ENCODE measurements around the gene TCHP.
"Not testable (repeated sequence)": the region's sequence is repeated elsewhere in the genome, so short reads cannot be mapped to it uniquely, and the experiment has no call there.

The TCHP gene

DNA sequence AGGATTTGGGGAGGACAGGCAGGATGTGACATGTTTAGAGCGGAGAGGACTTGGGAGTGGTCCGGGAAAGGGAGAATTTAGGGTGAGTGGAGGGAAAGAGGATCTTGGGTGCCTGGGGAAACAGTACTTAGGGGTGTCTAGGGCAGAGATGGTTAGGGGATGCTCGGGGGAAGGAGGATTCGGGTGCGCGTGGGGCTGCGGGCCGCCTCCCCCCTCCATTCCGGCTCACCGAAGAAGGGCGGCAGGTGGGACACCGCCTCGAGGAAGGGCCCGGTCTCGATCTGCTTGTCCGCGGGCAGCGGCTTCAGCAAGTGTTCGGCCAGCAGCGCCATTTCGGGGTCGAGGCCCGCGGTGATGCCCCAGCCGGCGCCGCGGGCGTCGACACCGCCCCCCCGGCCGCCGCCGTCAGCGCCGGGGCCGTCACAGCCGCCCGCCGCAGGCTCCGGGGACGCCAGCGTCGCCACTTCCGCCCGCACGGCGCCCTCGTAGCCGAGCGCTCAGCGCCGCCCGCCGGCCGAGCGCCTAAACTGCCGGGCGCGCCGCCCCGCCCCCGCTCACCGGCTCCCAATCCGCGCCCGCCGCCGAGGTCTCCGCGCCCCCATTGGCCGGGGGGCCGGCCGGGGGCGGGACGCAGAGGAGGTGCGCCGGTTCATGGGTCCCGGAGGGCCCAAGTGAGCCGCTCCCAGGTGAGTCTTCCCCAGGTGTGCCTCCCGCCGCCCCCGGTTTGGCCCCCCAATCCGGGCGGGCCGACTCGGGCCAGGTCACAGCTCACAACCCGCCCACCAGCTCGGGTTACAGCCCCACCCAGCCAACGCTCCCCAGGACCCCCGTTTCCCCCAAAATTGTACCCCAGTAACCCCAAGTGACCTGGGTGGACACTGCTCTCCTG is 19.8 kb upstream of the TCHP start, which contains the start of gene GLTP:
Gene GLTP (minus strand): TSS at position 499 of the 889 bp plus-strand sequence. CDS start 167 bp downstream, at position 332.
- DNase-seq, result peak; percentile 65 to 82

DNA sequence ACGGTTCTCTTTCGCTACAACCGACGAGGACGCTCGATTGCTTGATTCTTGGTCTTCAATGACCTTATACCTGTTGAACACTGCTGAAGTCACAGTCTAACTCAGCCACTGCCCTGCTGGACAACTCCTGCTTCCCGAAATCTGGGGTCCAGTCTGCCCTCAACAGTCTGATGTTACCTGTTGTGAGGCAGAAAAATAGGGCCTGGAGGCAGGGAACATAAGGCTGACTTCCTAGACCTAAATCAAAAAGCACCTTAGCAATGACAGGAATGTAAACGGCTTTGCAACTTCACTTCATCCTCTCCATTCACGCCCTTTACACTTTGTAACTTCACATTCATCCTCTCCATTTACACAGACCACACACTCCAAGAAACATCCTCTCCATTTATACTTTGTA is 19.1 kb upstream of the TCHP start:
- no peak for DNase-seq

- no peak for DNase-seq
Observed at GRCh38 chr12:109881752-109882151, 18.3 kb upstream of the TCHP start.

GRCh38 chr12:109883461-109883860 is 16.6 kb upstream of the TCHP start:
- no peak for DNase-seq

- no peak for DNase-seq
Observed at GRCh38 chr12:109885616-109886015, 14.5 kb upstream of the TCHP start.

GRCh38 chr12:109888179-109889020 is 11.7 kb upstream of the TCHP start:
- DNase-seq, result no peak

DNA sequence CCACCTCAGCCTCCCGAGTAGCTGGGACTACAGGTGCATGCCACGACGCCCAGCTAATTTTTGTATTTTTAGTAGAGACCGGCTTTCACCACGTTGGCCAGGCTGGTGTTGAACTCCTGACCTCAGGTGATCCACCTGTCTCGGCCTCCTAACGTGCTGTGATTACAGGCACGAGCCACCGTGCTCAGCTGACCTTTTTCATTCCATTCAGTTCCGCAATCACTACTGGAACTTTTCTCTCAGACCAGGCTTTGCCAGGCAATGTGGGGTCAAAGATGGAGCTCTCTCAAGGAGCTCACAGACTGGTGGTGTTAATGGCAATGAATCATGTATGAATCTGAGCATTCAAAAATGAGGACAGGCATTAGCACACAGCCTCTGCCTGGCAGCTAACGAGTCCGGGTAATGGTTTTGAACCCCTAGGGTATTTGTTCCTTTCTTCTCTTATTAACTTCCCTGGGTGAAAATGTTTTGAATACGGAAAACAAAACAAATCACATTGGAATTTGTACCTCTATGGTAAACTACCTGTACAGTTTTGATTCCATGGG is 9.4 kb upstream of the TCHP start:
- DNase-seq, result no peak

GRCh38 chr12:109891731-109892130 is 8.3 kb upstream of the TCHP start:
- not testable (repeated sequence) for DNase-seq

DNA sequence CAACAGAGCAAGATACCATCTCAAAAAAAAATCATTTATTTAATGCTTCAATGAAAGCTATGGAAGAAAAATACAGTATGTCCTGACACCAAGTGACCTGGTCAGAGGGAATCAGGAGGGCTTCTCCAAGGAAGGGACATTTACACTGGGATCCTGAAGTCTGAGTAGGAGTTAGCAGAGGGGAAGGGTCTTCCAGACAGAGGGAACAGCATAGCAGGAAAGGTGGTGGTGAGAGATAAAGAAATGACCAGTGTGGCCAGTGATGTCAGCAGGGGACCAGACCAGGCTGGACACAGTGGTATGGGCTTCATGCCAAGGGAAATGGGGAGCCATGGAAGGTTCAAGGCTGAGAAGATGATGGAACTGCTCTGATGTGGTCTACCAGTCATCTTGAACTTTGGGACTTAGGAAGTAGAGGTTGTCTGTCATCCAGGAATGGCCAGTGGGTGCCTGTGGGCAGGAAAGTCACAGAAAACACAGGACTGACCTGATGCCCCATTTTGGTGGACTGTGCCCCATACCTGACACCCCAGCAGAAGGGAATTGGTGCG is 7.8 kb upstream of the TCHP start:
- no peak for DNase-seq

GRCh38 chr12:109892748-109893147 is 7.3 kb upstream of the TCHP start:
- DNase-seq, result no peak

GRCh38 chr12:109893261-109893995 is 6.6 kb upstream of the TCHP start:
- no peak for DNase-seq

GRCh38 chr12:109894939-109895338 is 5.1 kb upstream of the TCHP start:
- no peak for DNase-seq

- DNase-seq, result no peak
Observed at GRCh38 chr12:109896188-109896587, 3.9 kb upstream of the TCHP start.

- DNase-seq, result no peak
Observed at GRCh38 chr12:109897029-109897428, 3.0 kb upstream of the TCHP start.

DNA sequence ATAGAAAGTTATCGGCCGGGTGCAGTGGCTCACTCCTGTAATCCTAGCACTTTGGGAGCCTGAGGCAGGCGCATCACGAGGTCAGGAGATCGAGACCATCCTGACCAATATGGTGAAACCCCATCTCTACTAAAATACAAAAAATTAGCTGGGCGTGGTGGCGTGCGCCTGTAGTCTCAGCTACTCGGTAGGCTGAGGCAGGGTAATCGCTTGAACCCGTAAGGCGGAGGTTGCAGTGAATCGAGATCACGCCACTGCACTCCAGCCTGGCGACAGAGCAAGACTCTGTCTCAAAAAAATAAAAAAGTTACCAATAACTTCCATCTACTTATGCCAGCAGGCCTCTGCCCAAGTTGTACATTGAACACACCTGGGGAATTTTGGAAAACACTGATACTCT is 729 bp upstream of the TCHP start:
- not testable (repeated sequence) for DNase-seq

DNA sequence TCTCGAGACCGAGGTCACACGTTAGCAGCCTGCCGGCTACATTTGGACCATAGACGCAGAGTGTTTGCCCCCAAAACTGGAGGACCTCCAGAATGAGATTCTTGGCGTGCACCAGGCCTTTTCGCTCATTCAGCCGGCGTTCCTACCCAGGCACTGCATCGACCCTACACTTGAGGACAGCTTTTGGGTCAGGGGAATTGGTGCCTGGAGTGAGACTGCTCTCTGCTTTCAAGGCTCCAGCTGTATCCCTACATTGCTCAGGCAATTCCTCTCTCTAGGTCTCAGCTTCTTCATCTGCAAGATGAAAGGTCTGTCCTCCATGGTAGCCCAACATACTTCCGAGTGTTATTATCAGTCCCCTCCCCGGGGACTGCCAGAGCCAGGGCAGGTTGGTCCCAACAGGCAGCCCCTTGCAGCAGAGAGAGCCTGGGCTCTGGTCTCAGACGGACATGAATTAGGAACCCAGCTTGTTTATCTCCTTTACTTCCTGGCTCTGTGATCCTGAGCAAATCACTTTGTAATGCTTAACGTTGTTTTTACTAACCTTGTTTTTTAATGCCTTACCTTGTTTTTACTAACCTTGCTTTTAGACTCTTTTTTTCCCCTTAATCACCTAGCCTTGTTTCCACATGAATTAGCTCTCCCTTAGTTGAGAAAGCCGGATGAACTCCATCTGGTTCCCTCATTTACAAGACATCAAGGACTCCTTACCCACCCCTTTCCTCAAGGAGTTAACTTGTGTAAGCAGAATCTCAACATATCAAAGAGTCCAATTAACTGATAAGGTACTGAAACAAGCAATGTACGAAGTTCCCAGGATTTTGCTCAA is 892 bp downstream of the TCHP start:
- peak in 1 of 2 experiments; percentile 42 for DNase-seq

GRCh38 chr12:109902891-109903418 is 2.9 kb downstream of the TCHP start:
- DNase-seq, result no peak

- no peak for DNase-seq
Observed at GRCh38 chr12:109905301-109905700, 5.2 kb downstream of the TCHP start.

GRCh38 chr12:109910254-109910968 is 10.3 kb downstream of the TCHP start:
- DNase-seq, result no peak

DNA sequence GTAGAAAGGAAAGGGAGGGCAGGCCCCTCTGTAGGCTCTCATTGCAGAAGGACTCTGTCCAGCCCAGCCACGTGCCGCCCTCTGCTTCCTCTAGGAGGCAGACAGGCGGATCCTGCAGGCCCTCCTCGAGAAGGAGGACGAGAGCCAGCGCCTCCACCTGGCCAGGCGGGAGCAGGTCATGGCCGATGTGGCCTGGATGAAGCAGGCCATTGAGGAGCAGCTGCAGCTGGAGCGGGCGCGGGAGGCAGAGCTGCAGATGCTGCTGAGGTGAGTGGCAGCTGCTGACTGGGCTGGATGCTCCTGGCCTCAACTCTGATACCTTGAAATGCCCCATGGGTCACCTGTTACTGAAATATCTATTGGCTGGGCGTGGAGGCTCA is 10.9 kb downstream of the TCHP start:
- peak in 1 of 2 experiments; percentile 10 for DNase-seq
